SH-SY5Y (cell line): Measurements from ENCODE around the gene GAST.

Experiments
- GATA2 ChIP-seq: IDR thresholded peaks from 2 replicates; pipeline ENCODE4 v1.6.1; 2011; ENCODE audit warnings: mild to moderate bottlenecking, low read depth, low read length
- GATA3 ChIP-seq: IDR thresholded peaks from 2 replicates; pipeline ENCODE4 v1.6.1; 2011; ENCODE audit warnings: low read depth, mild to moderate bottlenecking, low read length, moderate library complexity

DNA sequence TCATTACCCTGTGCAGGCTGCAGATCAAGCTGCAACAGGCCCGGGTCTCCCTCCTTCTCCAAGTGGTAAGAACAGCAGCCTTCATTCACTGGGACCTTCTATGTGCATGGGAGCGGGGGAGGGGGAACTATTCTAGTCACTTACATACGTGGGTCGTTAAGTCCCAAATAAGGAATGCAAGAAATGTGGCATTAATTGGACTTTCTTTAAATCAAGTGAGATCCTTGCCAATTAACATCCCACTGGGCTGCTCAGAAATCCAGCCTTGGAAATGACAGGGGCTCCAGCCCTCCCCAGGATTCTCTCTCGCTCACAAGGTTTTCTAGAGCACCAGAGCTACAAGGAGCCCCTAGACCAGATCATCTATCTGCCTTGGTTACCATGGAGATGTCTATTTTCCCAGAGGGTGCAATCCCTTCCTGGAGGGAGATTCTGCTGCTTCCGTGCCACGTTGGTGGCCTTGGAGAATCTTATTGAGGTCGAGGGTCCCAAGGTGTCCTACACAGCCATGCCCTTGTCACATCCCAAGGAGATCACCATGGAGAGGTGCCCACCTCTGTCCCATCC is 28.6 kb upstream of the GAST start:
- no peak for TF ChIP-seq GATA2
- TF ChIP-seq GATA3: no peak
